CD4-positive, alpha-beta T cell treated with Interleukin-6 for 4 hours (primary cell): ENCODE measurements around the gene SELENOP.
"Not testable (repeated sequence)": the region's sequence is repeated elsewhere in the genome, so short reads cannot be mapped to it uniquely, and the experiment has no call there.

Experiments
- DNase-seq: peaks from one replicate; pipeline ENCODE4 v3.0.0-alpha.2; 2020; ENCODE audit warnings: mixed read lengths

SELENOP gene, protein sequence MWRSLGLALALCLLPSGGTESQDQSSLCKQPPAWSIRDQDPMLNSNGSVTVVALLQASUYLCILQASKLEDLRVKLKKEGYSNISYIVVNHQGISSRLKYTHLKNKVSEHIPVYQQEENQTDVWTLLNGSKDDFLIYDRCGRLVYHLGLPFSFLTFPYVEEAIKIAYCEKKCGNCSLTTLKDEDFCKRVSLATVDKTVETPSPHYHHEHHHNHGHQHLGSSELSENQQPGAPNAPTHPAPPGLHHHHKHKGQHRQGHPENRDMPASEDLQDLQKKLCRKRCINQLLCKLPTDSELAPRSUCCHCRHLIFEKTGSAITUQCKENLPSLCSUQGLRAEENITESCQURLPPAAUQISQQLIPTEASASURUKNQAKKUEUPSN

DNA sequence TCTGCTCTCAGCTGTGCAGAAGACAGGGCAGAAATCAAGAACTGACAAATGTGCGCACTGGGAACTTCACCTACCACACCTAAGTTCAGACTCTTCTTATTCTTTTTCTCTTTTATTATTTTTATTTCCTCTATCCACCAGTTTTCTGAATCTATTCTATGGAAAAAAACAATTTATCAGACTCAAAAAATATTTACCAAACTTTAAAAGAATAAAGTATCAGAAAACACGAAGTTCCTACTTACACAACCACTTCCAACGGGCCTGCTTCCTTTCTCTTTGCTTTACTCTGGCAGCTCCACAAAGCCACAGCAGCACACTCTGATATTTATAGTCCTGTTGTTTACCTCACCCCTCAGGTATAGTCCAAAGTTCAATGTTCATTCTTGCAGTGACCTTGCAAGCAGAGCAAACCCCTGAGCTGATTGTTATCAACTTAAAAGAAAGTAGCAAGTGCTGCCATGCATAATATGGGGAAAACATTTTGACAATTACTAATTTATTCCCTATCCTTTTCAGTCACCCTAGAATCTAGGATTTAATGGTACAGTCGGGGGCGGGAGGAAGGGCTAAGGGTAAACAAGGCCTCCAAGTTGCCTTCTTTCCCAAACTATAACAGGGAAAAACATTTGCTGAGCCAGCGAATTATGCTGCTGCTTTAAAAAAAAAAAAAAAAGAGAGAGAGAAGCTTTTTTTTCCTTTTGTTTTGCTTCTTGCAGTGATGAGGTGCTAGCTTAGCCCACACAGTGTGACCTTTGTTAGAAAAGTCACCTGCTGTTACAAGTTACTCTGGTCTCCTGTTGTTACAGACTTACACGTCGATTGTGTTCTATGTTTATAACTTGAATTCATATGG, at the start of gene SELENOP:
TSS of gene SELENOP (minus strand) at position 302 of the 856 bp plus-strand sequence. CDS start 3,539 bp downstream, outside the sequence.
- no peak for DNase-seq

DNA sequence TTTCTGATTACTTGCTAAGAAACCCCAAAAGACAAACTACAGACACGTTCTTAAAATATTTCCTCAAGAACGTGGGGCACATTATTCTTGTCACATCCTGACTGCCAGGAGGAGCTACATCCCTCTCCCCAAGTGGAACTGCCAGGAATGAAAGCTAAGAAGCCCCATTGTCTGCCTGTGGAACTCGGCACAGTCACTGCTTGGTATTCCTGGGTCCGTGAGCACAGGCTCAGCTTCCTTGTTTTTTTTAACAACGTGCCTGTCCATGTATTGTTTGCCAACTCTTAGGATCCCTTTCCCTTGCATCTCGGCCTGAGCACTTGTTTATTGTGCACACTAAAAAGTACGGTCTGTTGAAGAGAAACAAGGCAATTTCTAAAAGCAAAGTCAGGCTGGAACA, 47.0 kb upstream of the SELENOP start:
- no peak for DNase-seq

DNA sequence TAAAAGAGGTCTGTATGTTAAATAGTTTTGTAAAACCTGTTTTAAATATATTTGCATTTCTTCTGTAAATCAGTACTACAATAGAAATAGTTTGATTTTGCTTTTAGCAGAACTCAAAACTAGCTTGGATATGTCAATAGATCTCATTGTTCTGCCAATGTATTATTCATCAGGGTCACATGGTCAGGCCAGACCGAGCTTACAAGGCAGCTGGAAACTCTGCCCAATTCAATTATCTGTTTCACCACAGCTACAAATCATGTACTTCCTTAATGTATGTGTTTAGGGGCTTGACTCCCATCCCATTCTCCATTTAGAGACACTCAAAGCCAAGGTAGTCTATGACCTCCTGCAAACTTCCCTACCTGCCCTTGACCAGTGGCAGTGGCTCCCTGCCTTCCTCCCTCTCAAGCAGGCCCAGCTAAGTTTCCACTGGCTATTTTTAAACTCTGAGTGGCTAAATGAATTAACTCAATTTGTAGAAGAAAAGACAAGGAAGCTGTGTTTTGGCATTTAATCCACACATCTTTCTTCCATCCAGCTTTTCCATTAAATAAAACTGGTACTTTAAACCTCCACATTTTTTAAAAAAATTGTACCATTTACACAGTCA, 46.4 kb upstream of the SELENOP start:
- no peak for DNase-seq

DNA sequence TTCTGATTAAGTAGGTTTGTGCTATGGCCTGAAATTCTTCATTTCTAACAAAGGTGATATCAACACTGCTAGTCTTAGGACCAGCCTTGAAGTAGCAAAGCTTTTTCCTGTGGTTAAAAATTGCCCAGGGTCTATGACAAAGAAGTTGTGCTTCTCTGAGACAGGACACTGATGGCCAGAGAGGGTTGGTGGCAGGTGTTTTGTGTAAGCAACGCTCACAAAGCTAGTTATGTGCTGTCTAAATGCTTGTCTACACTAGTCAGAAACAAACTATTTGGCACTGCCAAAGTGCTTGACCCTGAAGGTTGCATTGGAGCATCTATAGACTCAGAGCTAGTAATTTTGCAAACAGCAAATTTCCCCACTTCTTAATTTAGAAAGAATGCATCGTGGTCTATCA, 44.1 kb upstream of the SELENOP start:
- DNase-seq, result no peak

DNA sequence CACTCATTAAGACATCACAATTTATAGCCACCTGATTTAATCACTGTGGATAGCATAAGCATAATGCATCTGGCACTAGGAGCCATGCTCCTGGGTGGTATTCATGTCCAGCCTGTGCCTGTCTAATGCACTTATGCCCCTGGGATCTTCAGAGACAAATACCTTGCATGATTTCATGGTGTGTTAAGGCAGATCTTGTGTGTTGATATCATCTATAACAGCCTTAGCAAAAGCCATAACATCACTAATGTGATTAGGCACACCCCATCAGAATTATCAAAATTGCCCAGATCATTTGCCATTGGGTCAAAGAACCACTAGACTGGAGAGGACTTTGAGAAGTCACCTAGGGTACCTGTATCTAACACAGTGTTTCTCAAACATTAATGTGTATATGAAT, 43.7 kb upstream of the SELENOP start:
- no peak for DNase-seq

DNA sequence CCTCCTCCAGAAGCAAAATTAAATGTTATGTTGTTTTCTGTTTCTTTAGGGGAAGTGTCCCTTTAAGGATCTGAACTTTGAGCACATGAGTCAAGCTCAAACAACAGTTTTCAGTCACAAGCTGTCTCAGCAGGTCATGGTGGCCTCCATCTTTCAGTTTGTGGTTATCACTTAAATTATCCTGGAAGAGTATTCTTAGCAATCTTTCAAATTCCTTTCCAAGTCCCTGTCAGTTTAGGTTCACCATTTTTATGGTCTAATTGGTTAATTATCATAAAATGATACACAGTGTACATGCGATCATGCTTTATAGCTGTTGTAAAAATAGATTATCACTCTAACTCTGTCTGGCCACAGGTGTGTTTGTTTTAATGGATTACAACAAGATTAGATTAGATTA, 43.1 kb upstream of the SELENOP start:
- DNase-seq, result no peak

DNA sequence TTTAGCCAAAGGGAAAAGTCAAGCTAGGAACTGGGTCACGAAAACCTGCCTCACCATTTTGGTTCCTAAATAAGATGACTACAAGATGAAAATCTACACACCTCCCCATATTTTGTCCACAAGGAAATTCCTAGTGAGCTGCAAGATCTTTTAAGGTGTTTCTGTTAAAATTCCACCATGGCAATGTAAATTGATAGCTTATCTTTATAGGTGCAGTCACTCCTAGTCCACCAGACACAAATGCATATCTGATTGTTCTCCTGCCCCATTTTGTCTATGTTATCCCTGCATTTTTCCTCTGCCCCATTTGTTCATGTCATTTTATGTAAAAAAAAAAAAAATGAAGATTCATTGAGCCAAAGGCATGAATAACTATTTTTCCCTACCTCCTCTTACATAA, 41.1 kb upstream of the SELENOP start:
- no peak for DNase-seq

DNA sequence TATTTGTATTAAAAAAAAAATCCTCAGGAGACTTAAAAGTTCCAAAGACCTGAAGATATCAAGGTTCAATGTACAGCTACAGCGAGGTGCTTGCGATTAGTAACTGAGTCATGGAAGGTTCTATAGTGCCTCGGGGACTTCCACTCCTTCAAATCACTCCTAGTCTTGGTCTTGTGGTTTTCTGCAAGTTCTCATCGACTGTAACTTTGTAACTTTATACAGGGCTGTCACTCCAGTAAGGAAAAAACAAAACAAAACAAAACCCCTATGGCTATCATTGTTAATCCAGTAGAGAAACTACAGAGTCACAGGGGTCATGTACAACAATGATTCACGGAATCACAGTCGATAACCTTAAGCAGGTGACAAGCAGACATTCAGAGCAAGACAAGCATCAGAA, 39.8 kb upstream of the SELENOP start:
- DNase-seq, result no peak

DNA sequence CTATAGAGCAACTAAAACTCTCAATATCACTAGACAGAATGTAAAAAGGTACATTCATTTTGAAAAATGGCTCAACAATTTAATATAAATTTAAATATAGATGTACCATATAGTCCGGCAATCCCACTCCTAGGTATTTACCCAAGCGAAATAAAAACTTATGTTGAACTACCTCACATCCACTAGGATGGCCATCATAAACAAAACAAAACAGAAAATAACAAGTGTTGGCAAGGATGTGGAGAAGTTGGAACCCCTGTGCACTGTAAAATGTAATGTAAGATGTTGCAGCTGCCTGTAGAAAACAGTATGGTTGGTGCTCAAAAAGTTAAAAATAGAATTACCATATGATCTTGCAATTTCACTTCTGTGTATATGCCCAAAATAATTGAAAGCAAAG, 36.9 kb upstream of the SELENOP start:
- DNase-seq, result no peak

DNA sequence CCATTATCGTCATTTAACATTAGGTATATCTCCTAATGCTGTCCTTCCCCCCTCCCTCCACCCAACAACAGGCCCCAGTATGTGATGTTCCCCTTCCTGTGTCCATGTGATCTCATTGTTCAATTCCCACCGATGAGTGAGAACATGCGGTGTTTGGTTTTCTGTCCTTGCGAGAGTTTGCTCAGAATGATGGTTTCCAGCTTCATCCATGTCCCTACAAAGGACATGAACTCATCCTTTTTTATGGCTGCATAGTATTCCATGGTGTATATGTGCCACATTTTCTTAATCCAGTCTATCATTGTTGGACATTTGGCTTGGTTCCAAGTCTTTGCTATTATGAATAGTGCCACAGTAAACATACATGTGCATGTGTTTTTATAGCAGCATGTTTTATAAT, 32.7 kb upstream of the SELENOP start:
- not testable (repeated sequence) for DNase-seq

DNA sequence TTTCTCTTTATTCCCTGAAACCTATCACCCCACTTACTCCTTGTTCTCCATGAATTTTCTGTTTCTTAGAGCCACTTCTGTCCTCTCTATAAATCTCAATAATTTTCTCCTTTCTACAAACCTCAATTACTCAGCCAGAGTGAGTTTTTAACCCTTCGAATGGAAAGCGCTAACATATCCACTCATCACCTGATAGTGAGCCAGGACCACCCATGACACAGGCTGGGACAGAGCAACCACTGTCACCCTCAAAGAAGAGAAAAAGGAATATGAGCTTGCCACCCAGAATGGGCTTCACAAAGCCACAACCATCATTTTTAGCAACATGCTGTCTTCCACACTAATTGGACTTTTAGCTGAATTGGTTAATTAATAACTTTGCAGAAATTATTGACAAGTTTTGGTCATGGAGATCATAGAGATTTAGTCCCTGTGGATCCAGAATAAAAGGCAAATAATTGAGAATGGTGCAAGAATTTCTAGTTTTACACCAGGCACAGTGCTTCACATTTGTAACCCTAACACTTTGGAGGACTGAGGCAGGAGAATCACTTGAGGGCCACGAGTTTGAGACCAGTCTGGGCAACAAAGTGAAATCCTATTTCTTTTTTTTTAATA, 32.1 kb upstream of the SELENOP start:
- DNase-seq, result no peak

DNA sequence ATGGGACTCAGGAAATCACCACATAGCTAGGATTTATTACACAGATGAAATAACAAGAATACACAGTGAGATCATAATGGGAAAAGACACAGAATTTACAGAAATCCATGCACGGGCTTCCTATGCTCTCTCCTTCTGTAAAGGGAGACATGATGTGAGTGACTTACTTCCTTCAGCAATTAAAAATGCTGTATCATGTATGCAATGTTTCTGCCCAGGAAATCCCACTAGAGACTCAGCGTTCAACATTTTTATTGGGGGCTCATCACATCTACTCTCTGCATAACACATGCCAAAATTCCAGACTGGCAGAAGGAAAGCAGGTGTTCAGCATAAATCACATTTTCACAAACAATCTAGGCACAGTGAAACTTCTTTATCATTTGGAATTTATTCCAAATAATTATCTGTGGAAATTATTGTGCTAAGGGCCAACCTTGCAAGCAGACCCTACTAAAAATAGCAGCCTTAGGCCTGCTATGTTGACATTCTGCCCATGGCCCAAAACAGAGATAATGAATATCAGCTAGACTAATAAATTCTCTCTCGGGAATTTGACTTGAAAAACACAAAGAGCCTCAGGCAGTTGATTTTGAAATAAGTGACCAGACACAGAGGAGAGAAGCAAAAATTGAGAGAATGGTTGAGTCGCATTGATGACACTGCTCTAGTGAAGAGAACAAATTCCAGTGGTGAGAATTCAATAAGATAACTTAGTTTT, 31.4 kb upstream of the SELENOP start:
- no peak for DNase-seq

DNA sequence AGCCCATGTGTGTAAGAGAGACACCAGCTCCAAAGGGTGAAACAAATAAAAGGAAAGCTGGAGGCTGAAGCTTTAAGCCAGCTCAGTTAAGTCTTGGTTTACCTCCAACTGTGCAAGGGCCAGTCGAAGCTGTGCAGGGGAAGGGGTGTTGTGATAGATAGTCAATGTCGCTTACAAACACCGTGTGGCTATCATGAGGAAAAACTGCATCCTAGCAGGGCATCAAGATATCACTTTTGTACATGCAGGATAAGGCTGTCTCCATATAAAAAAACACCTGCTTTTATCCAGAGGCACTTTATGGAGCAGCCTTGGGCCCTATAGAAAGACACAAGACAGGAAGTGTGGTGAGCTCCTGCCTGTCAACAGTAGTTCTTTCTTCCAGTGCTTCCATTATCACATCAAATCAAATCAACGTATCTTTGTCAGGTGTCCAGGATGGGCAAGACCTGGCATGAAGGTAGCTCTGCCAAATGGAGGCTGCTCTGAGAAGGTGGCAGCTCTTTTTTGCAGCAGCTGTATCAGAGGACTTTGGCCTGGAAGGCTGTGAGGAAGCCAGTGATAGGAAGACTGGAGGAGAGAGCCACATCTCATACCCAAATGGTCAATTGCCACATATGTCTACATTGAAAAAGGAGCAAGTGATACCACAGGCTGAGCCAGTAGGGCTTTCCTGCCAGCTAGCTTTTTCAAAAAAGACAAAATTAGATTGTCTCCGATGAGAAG, 29.3 kb upstream of the SELENOP start:
- DNase-seq, result no peak

DNA sequence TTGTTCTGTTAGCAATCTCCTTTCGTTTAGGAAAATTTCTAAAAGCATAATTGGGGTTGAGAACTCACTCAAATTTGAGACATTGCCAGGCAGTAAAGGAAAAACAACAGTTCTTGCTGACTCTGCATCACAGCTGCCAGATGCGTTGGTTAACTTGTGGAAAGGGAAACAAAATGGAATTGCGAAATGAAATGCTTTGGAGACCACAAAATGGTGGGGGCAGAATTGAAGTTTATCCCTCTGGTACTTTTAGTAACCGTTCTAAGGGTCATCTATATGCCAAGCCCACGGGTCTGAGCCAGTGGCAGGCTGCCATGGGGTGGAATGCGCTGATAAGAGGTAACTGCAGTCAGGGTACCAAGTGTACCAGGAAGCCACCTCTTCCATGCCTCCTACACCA, 28.6 kb upstream of the SELENOP start:
- DNase-seq, result no peak

DNA sequence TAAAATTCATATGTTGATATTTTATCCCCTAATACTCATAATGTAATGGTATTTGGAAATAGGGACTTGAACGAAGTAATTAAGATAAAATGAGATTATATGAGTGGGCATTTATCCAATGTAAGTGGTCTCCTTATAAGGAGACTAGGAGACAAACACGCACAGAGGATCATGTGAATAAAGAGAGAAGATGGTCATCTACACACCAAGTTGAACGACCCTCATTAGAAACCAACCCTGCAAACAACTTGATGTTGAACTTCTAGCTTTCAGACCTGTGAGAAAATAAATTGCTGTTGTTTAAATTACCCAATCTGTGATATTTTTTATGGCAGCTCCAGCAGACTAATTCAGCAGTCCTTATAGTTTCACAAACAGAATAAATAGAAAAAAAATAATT, 27.5 kb upstream of the SELENOP start:
- no peak for DNase-seq

DNA sequence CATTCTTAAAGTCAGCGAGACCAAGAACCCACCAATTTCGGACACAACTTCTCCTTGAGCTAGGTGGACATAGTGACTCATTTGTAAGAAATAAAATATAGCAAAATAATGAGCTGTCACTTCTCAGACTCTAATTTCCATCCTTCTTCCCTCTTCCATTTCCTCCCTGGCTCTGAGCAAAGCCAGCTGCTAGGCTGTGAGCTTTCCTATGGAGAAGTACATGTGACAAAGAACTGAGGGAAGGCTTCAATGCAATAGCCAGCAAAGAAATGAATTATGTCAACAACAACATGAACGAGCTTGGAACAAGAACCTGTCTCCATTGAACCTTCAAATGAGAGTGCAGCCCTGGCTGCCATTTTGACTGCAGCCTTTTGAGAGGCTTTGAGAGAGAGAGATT, 25.9 kb upstream of the SELENOP start:
- DNase-seq, result no peak

DNA sequence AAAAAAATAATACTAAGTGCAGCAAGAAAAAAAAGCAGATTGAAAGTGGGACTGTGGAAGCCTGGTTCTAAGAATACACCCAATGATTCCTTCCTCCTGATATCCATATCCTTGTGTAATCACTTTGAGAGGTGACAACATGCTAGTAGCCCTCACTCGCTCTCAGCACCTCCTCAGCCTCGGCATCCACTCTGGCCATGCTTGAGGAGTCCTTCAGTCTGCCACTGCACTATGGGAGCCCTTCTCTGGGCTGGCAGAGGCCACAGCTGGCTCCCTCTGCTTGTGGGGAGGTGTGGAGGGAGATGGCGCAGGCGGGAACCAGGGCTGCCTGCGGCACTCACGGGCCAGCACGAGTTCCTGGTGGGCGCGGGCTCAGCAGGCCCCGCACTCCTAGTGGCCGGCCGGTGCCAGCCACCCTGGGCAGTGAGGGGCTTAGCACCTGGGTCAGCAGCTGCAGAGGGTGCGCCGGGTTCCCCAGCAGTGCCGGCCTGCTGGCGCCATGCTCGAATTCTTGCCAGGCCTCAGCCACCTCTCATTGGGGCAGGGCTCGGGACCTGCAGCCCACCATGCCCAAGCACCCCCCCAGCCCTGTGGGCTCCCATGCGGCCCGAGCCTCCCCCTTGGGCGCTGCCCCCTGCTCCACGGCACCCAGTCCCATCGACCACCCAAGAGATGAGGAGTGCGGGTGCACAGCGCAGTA, 24.5 kb upstream of the SELENOP start:
- no peak for DNase-seq

DNA sequence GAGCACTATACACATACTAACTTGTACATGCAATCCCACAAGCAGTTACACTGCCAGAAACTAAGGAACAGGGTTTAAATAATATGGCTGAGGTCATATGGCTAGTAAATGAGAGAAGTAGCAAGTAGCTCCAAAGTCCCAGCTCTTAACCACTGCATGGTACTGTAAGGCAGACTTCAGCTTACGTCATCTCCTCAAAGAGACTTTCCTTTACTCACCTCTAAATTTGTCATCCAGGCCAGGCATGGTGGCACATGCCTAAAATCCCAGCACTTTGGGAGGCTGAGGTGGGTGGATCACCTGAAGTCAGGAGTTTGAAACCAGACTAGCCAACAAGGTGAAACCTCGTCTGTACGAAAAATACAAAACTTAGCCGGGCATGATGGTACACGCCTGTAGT, 20.4 kb upstream of the SELENOP start:
- no peak for DNase-seq

DNA sequence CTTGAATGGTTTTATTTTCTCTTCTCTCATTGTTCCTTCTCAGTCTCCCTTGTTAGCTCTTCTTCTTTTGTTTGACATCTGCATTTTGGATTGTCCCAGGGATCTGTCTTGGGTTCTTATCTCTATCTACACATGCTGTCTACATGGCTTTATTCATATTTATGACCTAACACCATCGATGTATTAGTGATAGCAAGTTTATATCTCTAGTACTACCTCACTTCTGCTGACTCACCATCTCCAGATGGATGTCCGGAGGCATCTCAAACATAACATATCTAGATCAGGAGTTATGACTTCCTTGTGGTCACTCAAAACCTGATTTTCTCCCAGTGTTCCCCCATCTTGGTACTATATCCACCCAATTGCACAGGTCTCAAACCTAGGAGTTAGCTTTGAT, 19.2 kb upstream of the SELENOP start:
- no peak for DNase-seq

DNA sequence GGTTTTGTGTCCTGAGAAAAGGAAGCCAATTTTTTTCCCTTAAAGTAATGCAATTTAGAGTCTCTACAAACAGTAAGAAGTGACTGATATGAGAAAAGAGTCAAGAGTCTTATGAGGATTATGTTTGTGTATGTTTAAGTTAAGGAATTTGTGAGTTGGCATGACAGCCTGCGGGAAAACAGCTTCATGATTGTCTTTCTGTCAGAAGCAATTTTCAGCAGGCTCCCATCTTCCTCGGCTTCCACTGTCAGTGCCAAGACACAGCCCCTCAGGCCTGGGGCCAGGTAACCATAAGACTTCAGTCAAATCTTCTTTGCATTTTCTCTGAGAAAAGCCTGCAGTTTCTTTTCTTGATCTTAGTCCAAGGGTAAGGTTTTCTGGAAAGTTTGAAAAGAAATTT, 17.0 kb upstream of the SELENOP start:
- no peak for DNase-seq
